ENCODE data around the gene ZNF142.

The ZNF142 gene

DNA sequence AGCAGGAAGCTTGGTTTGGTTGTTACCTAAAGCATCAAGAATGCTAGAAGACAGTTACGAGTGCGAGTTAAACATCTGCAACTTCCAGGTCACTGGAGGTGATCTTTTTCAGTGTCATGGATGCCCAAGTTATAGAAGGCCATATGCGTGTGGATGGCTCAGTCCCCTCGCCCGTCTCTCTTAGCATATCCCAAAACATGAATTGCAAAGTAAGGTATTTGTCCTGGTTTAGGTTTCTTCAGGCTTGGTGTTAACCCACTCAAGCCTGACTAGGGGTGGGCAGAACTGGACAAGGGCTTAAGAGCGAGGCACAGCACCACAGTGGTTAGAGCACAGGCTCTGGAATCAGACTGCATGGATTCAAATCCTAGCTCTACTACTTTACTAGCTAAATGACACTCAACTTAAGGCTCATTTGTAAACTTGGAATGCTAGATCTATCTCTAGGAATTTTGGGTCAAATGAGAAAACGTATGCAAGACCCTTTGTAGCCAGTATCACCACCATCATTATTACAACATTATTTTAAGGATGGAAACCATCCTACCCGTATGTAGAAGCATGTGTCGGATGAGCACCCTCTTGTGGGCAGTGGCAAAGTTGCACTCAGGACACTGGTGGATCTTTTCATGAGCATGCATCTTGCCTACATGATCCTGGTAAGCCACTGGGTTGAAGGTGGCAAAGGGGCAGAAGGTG lies 11.2 kb downstream of the ZNF142 start:
- DNase-seq (ENCODE audit: low read depth, low spot score) = no peak

DNA sequence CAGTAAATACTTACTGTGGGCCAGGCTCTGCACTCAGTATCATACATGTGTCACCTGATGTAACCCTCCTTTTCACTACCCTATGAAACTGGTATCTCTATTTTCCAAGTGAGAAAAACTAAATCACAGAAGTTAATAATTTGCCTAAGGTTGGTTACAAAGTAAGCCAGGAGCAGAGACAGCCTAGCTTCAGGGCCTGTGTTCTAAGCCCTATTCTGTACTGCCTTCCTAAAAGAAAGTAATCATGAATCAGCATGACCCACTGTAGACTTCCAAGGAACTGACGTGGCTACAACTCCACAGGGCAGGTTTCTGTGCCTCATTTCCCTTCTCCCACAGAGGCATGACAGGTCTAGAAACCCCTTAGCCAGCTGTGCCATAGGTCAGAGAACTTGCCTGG lies 14.3 kb downstream of the ZNF142 start:
- no peak for DNase-seq (ENCODE audit: low read depth, low spot score)

DNA sequence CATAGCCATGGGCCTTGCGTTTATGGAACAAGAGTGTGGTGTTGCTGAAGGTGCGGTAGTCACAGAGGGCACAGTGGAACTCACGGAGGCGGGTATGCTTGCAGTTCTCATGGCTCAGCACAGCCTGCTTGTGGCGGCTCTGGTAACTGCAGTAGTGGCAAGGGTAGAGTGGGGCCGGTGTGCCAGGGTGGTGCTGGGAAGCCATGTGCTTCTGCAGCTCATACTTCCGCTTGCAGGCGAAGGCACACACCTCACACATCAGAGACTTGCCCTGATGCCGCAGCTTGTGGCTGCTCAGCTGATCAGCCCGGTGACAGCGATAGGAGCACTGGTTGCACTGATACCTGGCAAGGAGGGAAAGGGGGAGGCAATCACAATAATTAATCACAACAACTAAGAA lies 14.7 kb downstream of the ZNF142 start:
- DNase-seq (ENCODE audit: low read depth, low spot score) = no peak

DNA sequence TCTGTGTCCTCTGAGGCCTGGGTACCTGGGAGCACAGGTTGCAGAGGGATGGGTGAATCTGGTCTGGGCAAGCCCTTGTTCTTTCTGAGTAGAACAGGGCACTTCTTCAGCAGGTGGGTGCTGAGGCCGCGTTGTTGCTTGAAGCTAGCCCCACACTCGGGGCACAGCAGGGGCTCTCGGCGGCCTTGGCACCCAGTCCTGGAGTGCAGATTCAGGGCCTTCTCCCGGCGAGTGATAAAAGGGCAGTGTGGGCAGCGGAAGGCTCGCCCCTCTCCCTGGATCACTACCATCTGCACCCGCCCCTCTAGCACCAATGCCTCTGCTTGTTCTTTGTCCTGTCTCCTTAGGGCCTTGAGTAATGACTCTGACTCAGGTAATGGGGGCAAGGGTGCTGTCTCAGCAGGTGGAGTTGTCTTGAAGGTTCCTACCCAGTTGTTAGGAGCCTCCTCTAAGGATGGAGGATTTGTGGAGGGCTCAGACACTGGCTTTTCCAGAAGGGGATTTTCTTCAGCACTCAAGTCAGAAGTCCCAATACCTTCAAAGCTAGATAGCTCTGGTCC lies 15.6 kb downstream of the ZNF142 start:
- no peak for DNase-seq (ENCODE audit: low read depth, low spot score)

DNA sequence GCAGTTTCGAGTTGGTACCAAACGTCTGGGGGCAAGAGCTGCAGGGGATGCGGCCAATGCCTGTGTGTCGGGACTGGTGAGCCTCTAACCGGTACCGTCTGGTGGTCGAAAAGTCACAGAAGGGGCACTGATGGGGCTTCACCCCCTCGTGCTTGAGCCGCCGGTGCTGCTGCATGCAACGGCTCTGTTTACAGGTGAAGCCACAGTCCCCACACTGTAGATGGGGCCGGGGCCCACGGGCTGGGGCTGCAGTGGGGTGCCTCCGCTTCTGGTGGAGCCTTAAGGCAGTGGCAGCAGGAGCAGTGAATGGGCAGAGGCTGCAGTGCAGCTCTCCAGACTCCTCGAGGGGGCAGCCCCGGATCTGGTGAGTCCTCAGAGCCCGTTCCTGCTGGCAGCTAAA lies 16.6 kb downstream of the ZNF142 start:
- DNase-seq (ENCODE audit: low read depth, low spot score) = no peak

DNA sequence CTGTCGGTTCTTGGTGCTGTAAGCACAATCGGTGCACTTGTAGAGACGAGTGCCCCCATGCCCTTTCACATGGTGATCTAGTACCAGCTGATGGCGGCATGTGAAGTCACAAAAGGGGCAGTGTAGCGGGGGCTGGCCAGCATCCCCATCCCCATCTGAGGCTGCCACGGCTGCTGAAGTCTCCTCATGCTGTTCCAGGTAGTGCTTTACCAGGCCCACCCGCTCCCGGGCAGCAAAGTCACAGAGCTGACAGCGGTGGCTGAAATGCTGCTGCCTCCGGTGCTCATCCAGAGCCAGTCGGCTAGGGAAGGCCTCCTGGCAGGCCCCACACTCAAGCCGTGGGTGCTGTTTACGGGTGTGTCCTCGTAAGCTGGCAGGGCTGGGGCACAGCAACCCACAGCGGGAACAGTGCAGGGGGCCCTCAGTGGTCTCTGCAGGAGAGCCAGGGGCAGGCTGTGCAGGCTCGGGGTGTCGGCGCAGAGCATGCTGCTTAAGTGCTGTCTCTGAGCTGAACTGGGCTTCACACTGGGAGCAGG lies 17.2 kb downstream of the ZNF142 start:
- no peak for DNase-seq (ENCODE audit: low read depth, low spot score)

DNA sequence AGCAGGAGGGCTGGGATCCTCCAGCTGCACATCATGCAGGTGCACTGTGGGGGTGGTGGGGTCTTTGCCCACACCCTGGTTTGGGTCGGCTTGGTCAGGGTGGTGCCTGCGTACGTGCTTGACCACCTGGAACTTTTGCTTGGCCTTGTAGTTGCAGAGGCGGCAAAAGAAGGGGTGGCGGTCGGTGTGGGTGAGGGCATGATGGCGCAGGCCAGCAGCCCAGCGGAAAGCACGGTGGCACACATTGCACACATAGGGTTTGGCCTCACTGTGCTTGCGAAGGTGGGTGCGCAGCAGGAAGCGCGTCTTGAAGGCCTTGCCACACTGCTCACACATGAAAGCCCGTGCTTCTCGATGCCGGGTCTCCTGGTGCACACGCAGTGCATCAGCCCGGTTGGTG lies 21.1 kb downstream of the ZNF142 start:
- DNase-seq (ENCODE audit: low read depth, low spot score) = no peak

DNA sequence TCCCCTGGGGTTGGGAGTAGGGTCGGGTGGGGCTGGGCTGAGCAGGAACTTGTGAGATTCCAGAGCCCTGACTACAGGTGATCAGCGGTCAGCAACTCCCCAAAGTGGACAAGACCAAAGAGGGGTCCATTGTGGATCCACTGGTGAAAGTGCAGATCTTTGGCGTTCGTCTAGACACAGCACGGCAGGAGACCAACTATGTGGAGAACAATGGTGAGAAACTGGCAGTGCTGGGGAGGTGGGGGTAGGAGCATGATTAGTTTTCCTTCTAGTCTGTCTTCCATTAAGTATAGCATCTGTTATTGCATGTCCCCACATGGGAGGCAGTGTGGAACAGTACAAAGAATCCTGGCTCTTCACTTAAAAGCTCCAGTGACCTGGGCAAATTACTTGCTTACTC lies 23.7 kb downstream of the ZNF142 start:
- no peak for DNase-seq (ENCODE audit: low read depth, low spot score)

DNA sequence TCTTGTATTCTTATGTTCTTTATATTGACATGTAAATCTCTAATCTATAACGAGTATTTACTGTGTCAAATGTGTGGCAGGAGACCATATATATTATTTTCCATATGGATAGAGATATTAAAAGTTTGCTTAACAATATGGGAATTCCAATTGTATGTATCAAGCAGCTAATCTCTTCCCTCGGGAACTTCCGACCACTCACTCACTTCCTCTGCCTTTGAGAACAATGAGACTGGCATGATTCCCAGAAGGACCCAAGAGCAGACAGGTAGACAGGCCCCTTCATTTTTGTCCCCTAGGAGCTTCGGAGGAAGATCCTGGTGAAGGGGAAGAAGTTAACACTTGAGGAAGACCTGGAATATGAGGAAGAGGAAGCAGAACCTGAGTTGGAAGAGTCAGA lies 27.6 kb downstream of the ZNF142 start:
- no peak for DNase-seq (ENCODE audit: low read depth, low spot score)

DNA sequence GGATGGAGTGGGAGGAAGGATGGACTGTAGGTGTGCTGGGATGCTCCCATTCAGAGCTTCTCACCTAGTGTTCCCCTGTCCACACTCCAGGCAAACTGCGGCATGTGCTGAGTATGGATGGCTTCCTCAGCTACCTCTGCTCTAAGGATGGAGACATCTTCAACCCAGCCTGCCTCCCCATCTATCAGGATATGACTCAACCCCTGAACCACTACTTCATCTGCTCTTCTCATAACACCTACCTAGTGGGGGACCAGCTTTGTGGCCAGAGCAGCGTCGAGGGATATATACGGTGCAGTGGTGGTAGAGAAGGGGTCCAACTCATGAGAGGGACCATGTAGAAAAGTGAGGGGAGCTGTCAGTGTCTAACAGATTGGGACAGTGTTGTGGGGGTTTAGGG lies 31.5 kb downstream of the ZNF142 start:
- no peak for DNase-seq (ENCODE audit: low read depth, low spot score)

DNA sequence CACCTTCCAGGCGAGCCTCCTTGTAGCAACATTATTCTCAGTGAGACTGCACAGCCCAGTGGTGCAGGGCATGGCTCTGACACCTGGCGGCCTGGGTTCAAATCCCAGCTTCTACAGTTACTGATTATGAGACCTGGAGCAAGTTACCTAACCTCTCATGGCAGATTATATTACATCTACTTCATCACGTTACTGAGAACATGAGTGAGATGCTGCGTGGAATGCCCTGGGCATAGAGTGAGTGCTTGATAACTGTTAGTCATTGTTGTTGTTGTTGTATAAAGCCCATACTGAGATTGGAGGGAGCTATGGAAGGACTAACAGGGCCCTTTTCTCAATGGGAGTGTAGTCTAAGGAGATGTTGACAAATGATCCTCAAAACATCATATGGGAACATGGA lies 33.1 kb downstream of the ZNF142 start:
- no peak for DNase-seq (ENCODE audit: low read depth, low spot score)

DNA sequence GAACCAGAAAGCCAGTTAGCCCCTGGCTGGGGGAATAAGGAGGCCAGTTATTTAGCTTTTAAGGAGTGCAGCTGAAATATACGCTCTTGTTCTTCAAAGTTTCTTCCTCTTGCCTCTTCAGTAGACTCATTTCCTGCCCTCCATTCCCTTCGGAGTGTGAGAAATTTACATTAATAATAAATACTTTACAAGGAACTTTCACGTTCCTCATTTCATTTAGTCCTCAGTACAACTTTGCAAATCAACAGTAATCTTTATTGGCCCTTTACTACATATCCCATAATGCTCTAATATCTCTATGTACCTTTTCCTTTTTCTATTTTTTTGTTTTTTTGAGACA lies 36.1 kb downstream of the ZNF142 start:
- DNase-seq (ENCODE audit: low read depth, low spot score) = no peak

DNA sequence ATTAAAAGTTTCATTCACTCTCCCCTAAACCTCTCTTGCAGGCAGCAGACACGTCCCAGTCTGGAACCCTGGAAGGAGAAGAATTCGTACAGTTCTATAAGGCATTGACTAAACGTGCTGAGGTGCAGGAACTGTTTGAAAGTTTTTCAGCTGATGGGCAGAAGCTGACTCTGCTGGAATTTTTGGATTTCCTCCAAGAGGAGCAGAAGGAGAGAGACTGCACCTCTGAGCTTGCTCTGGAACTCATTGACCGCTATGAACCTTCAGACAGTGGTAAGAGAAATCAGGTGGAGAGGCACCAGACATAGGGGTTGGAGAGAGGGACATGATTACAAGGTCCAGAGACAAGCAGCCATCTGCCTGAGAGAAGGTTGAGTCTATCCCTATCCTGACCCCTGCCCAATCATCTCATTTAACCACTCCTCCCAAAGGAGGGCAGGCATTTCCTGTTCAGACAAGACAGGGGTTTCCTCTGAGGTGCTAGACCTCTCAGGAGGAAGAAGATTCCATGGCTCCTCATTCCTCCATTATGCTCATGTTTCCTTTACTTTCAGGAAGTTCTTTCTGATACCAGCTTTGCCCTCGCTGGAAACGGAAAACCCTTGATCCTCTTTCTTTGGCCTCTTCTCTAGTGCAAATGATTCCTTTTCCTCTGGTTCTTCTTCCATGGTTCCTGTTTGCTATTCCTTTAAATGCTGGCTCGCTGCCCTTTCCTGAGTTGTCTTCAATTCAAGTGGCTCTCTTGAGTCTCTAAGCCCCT lies 36.6 kb downstream of the ZNF142 start:
- DNase-seq (ENCODE audit: low read depth, low spot score) = no peak

DNA sequence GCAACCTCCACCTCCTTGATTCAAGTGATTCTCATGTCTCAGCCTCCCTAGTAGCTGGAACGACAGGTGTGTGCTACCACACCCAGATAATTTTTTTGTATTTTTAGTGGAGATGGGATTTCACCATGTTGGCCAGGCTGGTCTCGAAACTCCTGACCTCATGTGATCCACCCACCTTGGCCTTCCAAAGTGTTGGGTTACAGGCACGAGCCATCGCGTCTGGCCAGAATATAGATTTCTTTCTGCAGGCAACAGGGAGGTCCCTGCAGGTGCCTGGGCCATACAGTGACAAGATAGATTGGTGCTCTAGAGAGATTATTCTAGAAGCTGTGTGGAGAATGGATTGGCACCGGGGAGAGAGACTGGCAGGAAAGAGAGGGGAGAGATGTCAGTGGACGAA lies 38.4 kb downstream of the ZNF142 start:
- no peak for DNase-seq (ENCODE audit: low read depth, low spot score)

DNA sequence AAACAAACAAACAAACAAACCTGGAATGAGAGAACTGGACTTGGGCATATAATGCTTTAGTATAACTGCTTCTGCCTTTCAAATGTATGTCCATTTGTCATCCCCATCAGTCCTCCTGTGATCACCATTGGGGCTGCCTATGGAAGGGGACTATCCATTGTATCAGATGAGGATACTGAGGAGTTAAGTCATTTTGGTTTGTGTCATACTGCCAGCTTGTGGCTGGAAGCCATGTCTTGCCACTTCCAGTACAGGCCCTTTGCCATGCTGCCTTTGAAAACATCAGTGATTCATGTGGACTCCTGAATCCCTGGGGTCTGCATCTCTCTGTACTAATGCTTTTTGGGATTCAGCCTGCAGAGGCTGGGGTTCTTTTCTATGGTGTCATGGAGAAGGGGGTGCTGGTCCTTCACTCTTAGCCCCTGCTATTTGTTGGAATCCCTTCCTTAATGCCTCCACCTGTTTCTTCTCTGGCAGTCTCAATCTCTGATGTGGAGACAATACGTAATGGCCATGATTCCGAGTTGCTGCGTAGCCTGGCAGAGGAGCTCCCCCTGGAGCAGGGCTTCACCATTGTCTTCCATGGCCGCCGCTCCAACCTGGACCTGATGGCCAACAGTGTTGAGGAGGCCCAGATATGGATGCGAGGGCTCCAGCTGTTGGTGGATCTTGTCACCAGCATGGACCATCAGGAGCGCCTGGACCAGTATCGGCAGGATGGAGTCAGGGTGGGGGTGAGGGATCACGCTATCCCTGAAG lies 41.1 kb downstream of the ZNF142 start:
- no peak for DNase-seq (ENCODE audit: low read depth, low spot score)

DNA sequence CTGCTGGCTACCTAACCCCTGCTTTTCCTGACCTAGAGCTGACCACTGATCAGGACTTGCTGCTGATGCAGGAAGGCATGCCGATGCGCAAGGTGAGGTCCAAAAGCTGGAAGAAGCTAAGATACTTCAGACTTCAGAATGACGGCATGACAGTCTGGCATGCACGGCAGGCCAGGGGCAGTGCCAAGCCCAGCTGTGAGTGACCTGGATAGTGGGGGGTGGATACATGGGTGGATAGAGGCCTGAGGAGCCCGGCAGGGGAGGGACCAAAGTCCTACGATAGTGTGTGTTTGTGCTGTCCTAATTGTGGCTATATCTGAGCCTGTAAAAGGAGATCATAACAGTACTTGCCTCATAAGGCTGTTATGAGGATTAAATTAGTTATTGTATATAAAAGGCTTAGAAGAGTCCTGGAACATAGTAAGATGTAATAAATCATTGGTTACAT lies 43.5 kb downstream of the ZNF142 start:
- DNase-seq (ENCODE audit: low read depth, low spot score) = no peak

DNA sequence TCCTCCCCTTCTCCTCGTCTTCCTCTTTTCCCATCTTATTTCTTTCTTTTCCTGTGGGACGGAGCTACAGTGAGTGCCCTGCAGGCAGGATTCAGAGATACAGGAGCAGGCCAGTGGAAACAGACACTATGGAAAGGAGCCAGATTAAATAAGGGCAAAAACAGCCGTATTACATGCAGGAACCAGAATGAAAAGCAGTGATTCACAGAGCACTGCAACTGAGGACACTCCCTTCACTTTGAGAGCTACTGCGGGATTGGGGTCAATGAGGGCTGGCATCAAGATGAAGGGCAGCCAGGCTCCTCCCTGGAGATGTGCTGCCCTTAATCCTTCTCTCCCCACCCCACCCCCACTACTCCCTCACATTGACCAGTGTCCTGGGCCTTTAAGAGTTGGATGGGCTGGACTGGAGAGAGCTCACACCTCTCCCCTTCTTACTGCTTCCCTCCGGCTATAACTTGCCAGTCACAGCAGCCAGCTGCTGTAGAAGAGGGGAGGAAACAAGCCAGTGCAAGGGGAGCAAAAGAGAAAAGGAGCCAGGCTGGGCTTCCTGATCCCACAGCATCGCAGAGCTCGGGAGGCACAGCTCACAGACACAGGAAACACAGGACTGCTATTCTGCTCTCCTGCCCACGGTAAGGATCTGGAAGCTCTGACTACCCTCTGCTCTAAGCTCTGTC lies 51.8 kb downstream of the ZNF142 start, which contains the start of gene PLCD4:
TSS of gene PLCD4 (plus strand) at position 464 of the 680 bp plus-strand sequence. CDS start 7,841 bp downstream, outside the sequence.
- DNase-seq (ENCODE audit: low read depth, low spot score) = peak; percentile 58

DNA sequence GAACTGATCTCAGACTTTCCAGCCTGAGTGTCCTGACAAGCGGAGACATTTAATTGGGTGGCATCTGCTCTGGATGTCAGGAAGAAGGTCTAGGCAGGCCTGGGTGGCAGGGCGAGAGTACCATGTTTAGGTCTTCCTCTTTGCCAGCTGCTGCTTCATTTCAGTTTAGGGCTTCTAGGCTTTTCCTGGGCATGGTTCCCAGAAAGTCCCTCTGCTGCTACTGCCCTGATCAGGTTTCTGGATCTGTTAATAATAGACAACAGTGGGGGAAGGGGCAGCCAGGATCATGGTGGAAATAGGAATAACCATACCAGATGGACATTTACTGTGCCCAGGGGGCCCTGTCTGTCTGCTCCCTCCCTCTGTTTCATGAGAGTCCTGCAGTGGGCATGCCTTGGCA lies 54.0 kb downstream of the ZNF142 start:
- DNase-seq (ENCODE audit: low read depth, low spot score) = peak; percentile 47
